Measurements from ENCODE around the gene KRTAP10-7.

Gene KRTAP10-7

GRCh38 chr21:44632067-44632466 is 31.7 kb downstream of the KRTAP10-7 start:
- TF ChIP-seq TAF1 (IDR thresholded peaks at IDR 0.05; ENCODE audit: borderline replicate concordance, insufficient read depth, low read length) (no peak), REST (IDR thresholded peaks at IDR 0.05; ENCODE audit: insufficient read depth in 1 of 2, low read depth in 2 of 2, low read length in 2 of 2) (no peak), POLR2AphosphoS5 (IDR thresholded peaks at IDR 0.05; ENCODE audit: low read depth, low read length) (no peak), FOXP2 (optimal IDR thresholded peaks at IDR 0.05; ENCODE audit: borderline replicate concordance, extremely low read depth, extremely low read length, insufficient read depth) (no peak), SIN3A (IDR thresholded peaks at IDR 0.05; ENCODE audit: borderline replicate concordance, insufficient read depth, low read length) (no peak)

GRCh38 chr21:44636209-44637017 is 36.0 kb downstream of the KRTAP10-7 start:
- no peak for TF ChIP-seq SIN3A (IDR thresholded peaks at IDR 0.05; ENCODE audit: borderline replicate concordance, insufficient read depth, low read length)
- TF ChIP-seq REST (IDR thresholded peaks at IDR 0.05; ENCODE audit: insufficient read depth in 1 of 2, low read depth in 2 of 2, low read length in 2 of 2), result no peak
- no peak for TF ChIP-seq FOXP2 (optimal IDR thresholded peaks at IDR 0.05; ENCODE audit: borderline replicate concordance, extremely low read depth, extremely low read length, insufficient read depth)
- no peak for TF ChIP-seq POLR2AphosphoS5 (IDR thresholded peaks at IDR 0.05; ENCODE audit: low read depth, low read length)
- TF ChIP-seq TAF1 (IDR thresholded peaks at IDR 0.05; ENCODE audit: borderline replicate concordance, insufficient read depth, low read length), result no peak

GRCh38 chr21:44637018-44637850 is 36.8 kb downstream of the KRTAP10-7 start, which contains the start of gene KRTAP10-10:
Gene KRTAP10-10 (plus strand): TSS chr21:44637356. CDS start chr21:44637418, 62 bp downstream.
- no peak for TF ChIP-seq POLR2AphosphoS5 (IDR thresholded peaks at IDR 0.05; ENCODE audit: low read depth, low read length)

GRCh38 chr21:44639331-44639655 is 38.9 kb downstream of the KRTAP10-7 start:
- TF ChIP-seq POLR2AphosphoS5 (IDR thresholded peaks at IDR 0.05; ENCODE audit: low read depth, low read length), result no peak
- TF ChIP-seq REST (IDR thresholded peaks at IDR 0.05; ENCODE audit: insufficient read depth in 1 of 2, low read depth in 2 of 2, low read length in 2 of 2), result no peak
- no peak for TF ChIP-seq FOXP2 (optimal IDR thresholded peaks at IDR 0.05; ENCODE audit: borderline replicate concordance, extremely low read depth, extremely low read length, insufficient read depth)
- TF ChIP-seq SIN3A (IDR thresholded peaks at IDR 0.05; ENCODE audit: borderline replicate concordance, insufficient read depth, low read length), result no peak
- no peak for TF ChIP-seq TAF1 (IDR thresholded peaks at IDR 0.05; ENCODE audit: borderline replicate concordance, insufficient read depth, low read length)

GRCh38 chr21:44640761-44641160 is 40.4 kb downstream of the KRTAP10-7 start:
- TF ChIP-seq FOXP2 (optimal IDR thresholded peaks at IDR 0.05; ENCODE audit: borderline replicate concordance, extremely low read depth, extremely low read length, insufficient read depth), result no peak
- TF ChIP-seq POLR2AphosphoS5 (IDR thresholded peaks at IDR 0.05; ENCODE audit: low read depth, low read length), result no peak
- TF ChIP-seq SIN3A (IDR thresholded peaks at IDR 0.05; ENCODE audit: borderline replicate concordance, insufficient read depth, low read length), result no peak
- no peak for TF ChIP-seq REST (IDR thresholded peaks at IDR 0.05; ENCODE audit: insufficient read depth in 1 of 2, low read depth in 2 of 2, low read length in 2 of 2)
- TF ChIP-seq TAF1 (IDR thresholded peaks at IDR 0.05; ENCODE audit: borderline replicate concordance, insufficient read depth, low read length), result no peak

All from PFSK-1 (cell line).